ENCODE measurements around the gene DOCK4. TPM values are rescaled to one million over a fixed set of nuclear protein-coding genes. Genes with fewer than 3 reads are reported as not detected.

The DOCK4 gene
- total RNA-seq, 2 experiments from 2014 or later, result 1.4 to 1.7 TPM

GRCh38 chr7:111690364-111691111 lies 515.7 kb downstream of the DOCK4 start:
- POLR2A ChIA-PET, result no interaction called here
- Mint-ChIP-seq H3K4me3 (no peak overlapping the region), H3K27me3 (peaks cover 3% of the 10 kb centered on the region), H3K9me3 (peaks cover 1% of the 10 kb centered on the region), H3K4me1 (no peaks in the 10 kb centered on the region), H3K36me3 (no peaks in the 10 kb centered on the region), H3K27ac (no peak overlapping the region)
- no peak for ATAC-seq (ENCODE audit: low read depth)
- DNase-seq, result no peak

GRCh38 chr7:111685349-111685748 lies 520.9 kb downstream of the DOCK4 start:
- H3K36me3 Mint-ChIP-seq, result no peaks in the 10 kb centered on the region
- H3K4me1 Mint-ChIP-seq, result no peaks in the 10 kb centered on the region
- DNase-seq (no peak), ATAC-seq (ENCODE audit: low read depth) (no peak)
- POLR2A ChIA-PET, result no interaction called here
- H3K4me3 Mint-ChIP-seq, result no peak overlapping the region
- H3K9me3 Mint-ChIP-seq, result no peaks in the 10 kb centered on the region
- no peak overlapping the region for H3K27ac Mint-ChIP-seq
- peaks cover 3% of the 10 kb centered on the region for H3K27me3 Mint-ChIP-seq

DNA sequence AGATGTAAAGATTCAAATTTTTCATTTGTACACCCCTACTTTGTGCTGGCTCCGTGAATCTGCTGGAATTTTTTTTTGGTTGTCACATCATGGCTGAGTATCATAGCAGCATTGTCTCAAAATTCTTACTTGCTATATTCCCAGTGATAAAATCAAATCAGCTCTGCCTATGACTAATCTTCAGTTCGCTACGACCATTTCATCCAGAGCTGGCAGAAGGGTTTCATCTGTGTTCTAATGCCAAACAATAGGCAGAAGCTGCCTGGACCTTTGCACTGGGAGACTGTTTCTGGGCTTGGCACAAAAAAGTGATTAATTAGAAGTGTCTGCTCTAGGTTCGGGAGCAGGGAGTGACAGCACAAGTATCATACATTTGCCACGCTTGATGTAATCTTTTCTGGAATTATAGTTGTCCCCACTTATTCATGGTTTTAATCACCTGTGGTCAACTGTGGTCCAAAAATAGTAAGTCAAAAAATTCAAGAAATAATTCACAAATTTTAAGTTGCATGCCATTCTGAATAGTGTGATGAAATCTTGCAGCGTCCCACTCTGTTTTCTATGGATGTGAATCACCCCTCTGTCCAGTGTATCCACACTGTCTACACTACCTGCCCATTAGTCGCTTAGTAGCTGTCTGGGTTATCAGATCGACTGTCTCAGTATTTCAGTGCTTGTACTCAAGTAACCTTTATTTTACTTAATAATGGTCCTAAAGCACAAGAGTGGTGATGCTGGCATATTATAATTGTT lies 523.4 kb downstream of the DOCK4 start:
- POLR2A ChIA-PET, result no interaction called here
- H3K36me3 Mint-ChIP-seq, result no peaks in the 10 kb centered on the region
- no peak for ATAC-seq (ENCODE audit: low read depth)
- no peak for DNase-seq
- no peaks in the 10 kb centered on the region for H3K9me3 Mint-ChIP-seq
- no peaks in the 10 kb centered on the region for H3K4me1 Mint-ChIP-seq
- no peaks in the 10 kb centered on the region for H3K27me3 Mint-ChIP-seq
- H3K4me3 Mint-ChIP-seq, result no peak overlapping the region
- H3K27ac Mint-ChIP-seq, result no peak overlapping the region

- ATAC-seq (ENCODE audit: low read depth), result no peak
- no peaks in the 10 kb centered on the region for H3K9me3 Mint-ChIP-seq
- H3K4me1 Mint-ChIP-seq, result no peaks in the 10 kb centered on the region
- POLR2A ChIA-PET, result no interaction called here
- H3K36me3 Mint-ChIP-seq, result no peaks in the 10 kb centered on the region
- DNase-seq, result no peak
- H3K27ac Mint-ChIP-seq, result no peak overlapping the region
- H3K27me3 Mint-ChIP-seq, result no peaks in the 10 kb centered on the region
- H3K4me3 Mint-ChIP-seq, result no peak overlapping the region
These were observed 525.0 kb downstream of the DOCK4 start for GRCh38 chr7:111681242-111681641.

- H3K9me3 Mint-ChIP-seq, result no peaks in the 10 kb centered on the region
- H3K4me3 Mint-ChIP-seq, result no peak overlapping the region
- no peak overlapping the region for H3K27ac Mint-ChIP-seq
- no peaks in the 10 kb centered on the region for H3K36me3 Mint-ChIP-seq
- no peak for ATAC-seq (ENCODE audit: low read depth)
- no peak for DNase-seq
- POLR2A ChIA-PET, result no interaction called here
- no peaks in the 10 kb centered on the region for H3K27me3 Mint-ChIP-seq
- H3K4me1 Mint-ChIP-seq, result no peaks in the 10 kb centered on the region
These were observed 527.2 kb downstream of the DOCK4 start for GRCh38 chr7:111678986-111679385.

- no peak overlapping the region for H3K4me3 Mint-ChIP-seq
- DNase-seq (no peak), ATAC-seq (ENCODE audit: low read depth) (no peak)
- no peaks in the 10 kb centered on the region for H3K4me1 Mint-ChIP-seq
- H3K36me3 Mint-ChIP-seq, result no peaks in the 10 kb centered on the region
- POLR2A ChIA-PET, result no interaction called here
- no peak overlapping the region for H3K27ac Mint-ChIP-seq
- H3K27me3 Mint-ChIP-seq, result no peaks in the 10 kb centered on the region
- no peaks in the 10 kb centered on the region for H3K9me3 Mint-ChIP-seq
These were observed 527.9 kb downstream of the DOCK4 start for GRCh38 chr7:111678281-111678680.

DNA sequence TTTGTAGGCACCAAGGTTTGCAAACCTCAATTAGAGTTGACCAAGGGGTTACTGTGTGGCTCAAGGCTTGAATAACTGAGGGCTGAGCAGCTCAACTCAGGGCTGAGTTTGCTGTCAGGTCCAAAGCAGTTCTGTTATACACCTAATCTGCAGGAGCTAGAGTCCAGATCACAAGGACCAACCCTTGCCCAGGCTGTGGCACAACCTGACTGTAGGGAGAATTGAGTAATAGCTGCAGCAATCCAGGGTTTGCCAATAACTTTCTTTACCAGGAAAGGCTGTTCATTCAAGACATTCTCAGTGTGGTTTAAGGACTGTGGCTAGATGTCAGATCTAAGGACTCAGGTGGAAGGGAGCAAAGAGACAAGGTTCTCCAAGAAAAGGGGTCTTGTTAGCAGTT lies 528.4 kb downstream of the DOCK4 start:
- Mint-ChIP-seq H3K4me3 (no peak overlapping the region), H3K9me3 (no peaks in the 10 kb centered on the region), H3K4me1 (no peaks in the 10 kb centered on the region), H3K36me3 (no peaks in the 10 kb centered on the region), H3K27me3 (no peaks in the 10 kb centered on the region), H3K27ac (no peak overlapping the region)
- POLR2A ChIA-PET, result no interaction called here
- DNase-seq (no peak), ATAC-seq (ENCODE audit: low read depth) (no peak)

GRCh38 chr7:111676811-111677210 lies 529.4 kb downstream of the DOCK4 start:
- H3K9me3 Mint-ChIP-seq, result no peaks in the 10 kb centered on the region
- no peak overlapping the region for H3K27ac Mint-ChIP-seq
- ATAC-seq (ENCODE audit: low read depth) (no peak), DNase-seq (no peak)
- H3K4me3 Mint-ChIP-seq, result no peak overlapping the region
- peaks cover 4% of the 10 kb centered on the region for H3K27me3 Mint-ChIP-seq
- no peaks in the 10 kb centered on the region for H3K4me1 Mint-ChIP-seq
- no peaks in the 10 kb centered on the region for H3K36me3 Mint-ChIP-seq
- POLR2A ChIA-PET, result no interaction called here

Other genes with a start within 250 kb of the DOCK4 start
- gene ZNF277, start 296 bp upstream of the DOCK4 start, total RNA-seq, result 10 to 100 TPM; 21.2 to 21.6 TPM
- 10 to 100 TPM; 38.7 to 39.2 TPM for gene IFRD1, start 244.1 kb upstream of the DOCK4 start, total RNA-seq

All from activated naive CD8-positive, alpha-beta T cell treated with anti-CD3 and anti-CD28 coated beads, Interleukin-2, amount 10 ng/mL, durations not matched to agents 7 days and 5 days (primary cell).